HTERT RPE-1 (cell line): ENCODE data around the gene NAV2.

ENCODE experiments used
- in situ Hi-C: fragments of 300-500 bp; cut with MboI; formaldehyde crosslinking; loops from 4 replicates; pipeline ENCODE4 v1.14.3; 2020; ENCODE audit warnings: low sequenced_read_pairs

Gene NAV2

DNA sequence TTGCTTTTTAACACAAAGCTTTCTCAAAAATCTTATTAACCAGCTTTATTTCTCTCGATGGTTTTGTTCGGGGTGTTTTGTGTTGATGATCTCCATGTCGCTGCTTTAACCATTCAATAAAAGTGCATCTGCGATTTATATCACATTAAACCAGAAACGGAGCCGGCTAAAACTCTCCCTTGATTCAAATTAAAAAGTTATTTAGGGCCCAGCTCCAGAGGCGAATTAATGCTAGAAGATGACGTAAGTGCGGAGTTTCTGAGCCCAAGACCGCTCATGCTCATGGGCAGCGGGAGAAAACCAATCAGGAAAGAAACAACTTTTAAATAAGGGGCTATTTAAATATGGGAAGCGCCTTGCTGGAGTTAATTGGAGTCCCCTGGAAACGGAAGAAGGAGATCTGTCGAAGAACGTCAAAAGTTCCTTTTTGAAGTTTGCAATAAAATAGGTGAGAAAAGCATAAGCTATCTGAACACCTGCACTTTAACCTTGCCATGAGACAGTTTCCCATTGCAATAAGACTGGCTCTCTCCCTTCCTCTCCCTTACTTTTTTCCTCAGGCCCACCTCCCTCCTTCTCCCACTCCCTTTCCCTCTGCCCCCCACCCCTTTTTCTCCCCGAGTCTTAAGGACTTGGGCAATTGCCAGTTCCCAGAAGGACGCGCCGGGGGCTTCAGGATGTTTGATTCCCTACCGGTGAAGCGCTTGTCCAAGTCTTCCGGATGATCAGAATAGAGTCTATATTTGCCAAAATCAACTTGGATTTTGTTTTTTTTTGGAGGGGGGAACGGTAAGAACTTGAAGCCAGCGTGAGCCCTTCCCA is 449.5 kb downstream of the NAV2 start:
- in situ Hi-C loops = no loop called here

DNA sequence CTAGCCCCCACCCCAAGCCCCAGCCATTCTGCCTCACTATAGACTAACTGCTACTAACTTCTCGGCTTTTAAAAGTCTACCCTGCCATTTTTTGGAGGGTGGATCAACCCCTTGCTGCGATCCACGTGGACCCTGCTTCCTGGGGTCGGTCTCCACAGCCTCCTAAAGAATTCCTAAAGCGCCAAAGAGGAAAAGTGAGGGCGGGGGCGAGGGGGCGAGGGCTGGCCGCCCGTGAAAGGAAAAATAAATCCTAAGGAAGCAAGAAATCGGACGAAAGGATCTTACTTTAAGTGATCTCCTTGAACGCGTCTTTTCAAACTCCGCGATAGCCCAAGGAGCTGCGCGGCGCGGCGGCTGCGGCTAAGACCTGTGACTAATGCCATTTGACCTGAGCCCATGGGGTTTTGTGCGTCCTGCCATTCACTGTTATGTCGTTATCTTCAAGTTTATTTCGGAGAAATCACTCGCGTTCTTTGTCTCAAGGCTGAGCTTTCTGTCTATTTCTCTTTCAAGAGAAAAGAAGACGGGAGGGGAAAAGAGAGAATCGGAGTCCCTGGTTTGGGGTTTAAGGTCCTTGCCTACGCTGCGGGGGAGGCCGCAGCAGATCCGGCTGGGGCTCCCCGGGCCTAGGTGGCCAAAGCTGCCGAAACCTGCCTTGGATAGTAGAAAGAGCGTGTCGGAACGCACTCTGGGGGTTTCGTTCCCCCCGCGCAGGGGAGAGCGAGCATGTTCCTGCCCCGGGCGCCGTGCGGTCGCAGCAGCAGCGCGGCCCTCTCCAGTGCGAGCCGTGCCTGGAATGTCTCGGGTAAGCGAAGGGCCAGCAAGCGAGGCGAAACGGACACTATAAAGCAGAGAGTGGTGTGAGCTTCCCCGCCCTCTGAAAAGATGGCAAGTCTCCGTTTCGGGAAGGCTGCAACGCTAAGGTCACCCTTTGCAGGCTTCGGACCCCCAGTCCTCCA is 450.5 kb downstream of the NAV2 start:
- in situ Hi-C loops = no loop called here

DNA sequence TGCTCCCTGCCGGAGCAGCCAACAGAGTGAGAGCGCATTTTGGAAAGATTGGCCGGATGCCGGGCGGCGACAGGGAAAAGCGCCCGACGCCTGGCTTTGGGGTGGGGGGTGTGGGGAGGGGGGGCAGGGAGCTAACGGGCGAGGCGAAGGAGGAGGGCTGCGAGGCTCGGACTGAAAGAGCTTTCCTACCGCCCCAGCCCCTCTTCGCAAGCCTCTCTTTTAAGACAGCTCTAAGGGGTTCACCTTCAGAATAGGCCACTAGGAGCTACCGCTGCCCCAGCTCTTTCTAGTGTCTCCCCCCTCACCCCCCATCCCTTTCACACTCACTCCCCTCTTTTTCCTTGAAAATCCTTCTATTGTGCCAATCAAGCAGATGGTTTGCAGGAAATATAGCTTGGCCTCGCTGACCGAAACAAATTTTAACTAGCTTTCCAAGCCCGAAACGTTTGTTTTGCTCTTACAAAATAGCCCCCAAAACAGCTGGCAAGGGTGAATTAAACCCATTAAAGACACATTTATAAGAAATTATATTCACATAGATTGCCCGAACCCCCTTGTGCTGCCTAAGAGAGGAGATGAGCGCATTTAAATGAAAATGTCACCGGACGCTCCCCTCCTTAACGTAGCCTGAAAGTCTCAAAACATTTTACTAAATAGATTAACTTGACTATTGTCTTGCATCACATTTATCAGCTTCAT is 451.3 kb downstream of the NAV2 start:
- in situ Hi-C loops = no loop called here
